Stomach (tissue), 9 donors: ENCODE measurements around the gene NCKAP5. TPM values are rescaled to one million over a fixed set of nuclear protein-coding genes. Genes with fewer than 3 reads are reported as not detected.
A peak's percentile ranks its signal among the peaks of the same experiment; 100 is the strongest.

Source experiments
- DNase-seq, 2 donors: peaks; one replicate each; pipeline versions ENCODE4 v3.0.0 to v3.0.0-alpha.2; 2013 to 2019
- H3K27ac ChIP-seq, 5 donors: fragments of 200-600 bp in 4 of 5; sonication (generic) in 4 of 5; one replicate each; pipeline ENCODE4 v1.5.1; 2013 to 2019; ENCODE audit warnings: mild to moderate bottlenecking in 1 of 5, moderate library complexity in 1 of 5
- H3K27me3 ChIP-seq, 3 donors: fragments of 200-600 bp; sonication (generic); one replicate each; pipeline ENCODE4 v1.5.1; 2017 to 2019; ENCODE audit warnings: mixed run types in 1 of 3
- H3K36me3 ChIP-seq, 4 donors: fragments of 200-600 bp; sonication (generic); 1 replicate in 3 of 4; 2 replicates in 1 of 4; pipeline ENCODE4 v1.5.1; 2016 to 2019
- H3K4me1 ChIP-seq, 4 donors: fragments of 200-600 bp; sonication (generic); one replicate each; pipeline ENCODE4 v1.5.1; 2016 to 2019
- H3K4me3 ChIP-seq, 4 donors: fragments of 200-600 bp; sonication (generic) in 3 of 4; one replicate each; pipeline ENCODE4 v1.5.1; 2016 to 2019; ENCODE audit warnings: mild to moderate bottlenecking in 1 of 4
- H3K9me3 ChIP-seq, 4 donors: fragments of 200-600 bp; sonication (generic); one replicate each; pipeline ENCODE4 v1.5.1; 2016 to 2019
- CTCF ChIP-seq, 7 experiments: fragments of 450-650 bp in 4 of 7; fragments of 200-600 bp in 3 of 7; sonication (generic) in 3 of 7; IDR thresholded peaks; one replicate each; pipeline ENCODE4 v1.5.1; 2016 to 2019; ENCODE audit warnings: antibody characterized with exemption in 7 of 7, control low read depth in 2 of 7, mild to moderate bottlenecking in 1 of 7
- EP300 ChIP-seq: sonication (generic); formaldehyde crosslinking; IDR thresholded peaks from one replicate; pipeline ENCODE4 v1.6.1; 2017; ENCODE audit warnings: antibody characterized with exemption
- POLR2A ChIP-seq, 4 donors: fragments of 450-650 bp; IDR thresholded peaks; one replicate each; pipeline ENCODE4 v1.6.1; 2016; ENCODE audit warnings: antibody characterized with exemption in 4 of 4, control low read depth in 2 of 4, mild to moderate bottlenecking in 1 of 4, moderate library complexity in 1 of 4
- POLR2AphosphoS5 ChIP-seq, 3 donors: sonication (generic); formaldehyde crosslinking; IDR thresholded peaks; one replicate each; pipeline ENCODE4 v1.6.1; 2016; ENCODE audit warnings: antibody characterized with exemption in 3 of 3
- WGBS, 5 donors: extraction: QIAGEN DNeasy Blood & Tissue Kit in 3 of 5; methylation state at CpG; one replicate each; pipeline versions ENCODE4 v1.1.5 to v1.1.7; 2013 to 2018; 5-methylcytosine and 5-hydroxymethylcytosine counted together
- intact Hi-C: fragments of 100-400 bp; cut with DNase I; formaldehyde crosslinking; loops from one replicate; pipeline ENCODE4 v1.15.1; 2023; ENCODE audit warnings: low total_unique reads
- polyA plus RNA-seq, 3 donors: library from polyadenylated mRNA; stranded (reverse); fragments of 200-250 nt; gene quantifications; one replicate each; pipeline ENCODE4 v1.2.3, GENCODE V29; 2013
- total RNA-seq, 5 donors: library from RNA; depleted of rRNA; stranded (reverse); fragments of >200 nt; gene quantifications; one replicate each; pipeline versions ENCODE4 v1.1.0 to v1.2.3, GENCODE V29; 2014 to 2016
- donor health status: healthy with polysubstance abuse.
- donor health status: Bipolar disorder and iron deficiency.
- donor health status: healthy.

The NCKAP5 gene
- total and polyA plus RNA-seq, 8 donors = 0.58 to 8.0 (median 1.6) TPM; not detected in 1

- no peak for DNase-seq
- H3K36me3 ChIP-seq = no peaks in the 10 kb centered on the region
- H3K4me1 ChIP-seq = no peaks in the 10 kb centered on the region
- intact Hi-C loops = loop anchor here (5.0 kb wide), 1 partner anchor 626 kb away; no protein-coding TSS in a partner anchor
- no peak for TF ChIP-seq POLR2AphosphoS5 (IDR thresholded peaks at IDR 0.05)
- no peak for TF ChIP-seq EP300
- no peak for TF ChIP-seq POLR2A (IDR thresholded peaks at IDR 0.05)
- no peak for TF ChIP-seq CTCF (IDR thresholded peaks at IDR 0.05)
- no peaks in the 10 kb centered on the region for H3K9me3 ChIP-seq
- H3K4me3 ChIP-seq = no peak overlapping the region
- H3K27ac ChIP-seq = no peak overlapping the region
- H3K27me3 ChIP-seq = peaks cover 0 to 3% (median 0%) of the 10 kb centered on the region in 3 donors
These were observed 395.0 kb downstream of the NCKAP5 start for GRCh38 chr2:133173224-133173623.

GRCh38 chr2:133171393-133172004, 396.8 kb downstream of the NCKAP5 start:
- DNase-seq = peak in 1 of 2 donors; percentile 83
- H3K27me3 ChIP-seq = peaks cover 0 to 3% (median 0%) of the 10 kb centered on the region in 3 donors
- H3K27ac ChIP-seq = no peak overlapping the region
- WGBS, 5 donors = 7 to 21% (median 13%) methylated on average over 3 of the region's 3 CpGs
- no peak overlapping the region for H3K4me3 ChIP-seq
- intact Hi-C loops = loop anchor here (5.0 kb wide), 1 partner anchor 624 kb away; no protein-coding TSS in a partner anchor
- no peaks in the 10 kb centered on the region for H3K9me3 ChIP-seq
- no peaks in the 10 kb centered on the region for H3K36me3 ChIP-seq
- no peaks in the 10 kb centered on the region for H3K4me1 ChIP-seq
- TF ChIP-seq CTCF (IDR thresholded peaks at IDR 0.05) (peak in 4 of 7 experiments; percentile 32 to 62 (median 58)), EP300 (no peak)

GRCh38 chr2:133169274-133169912, 398.9 kb downstream of the NCKAP5 start:
- no peaks in the 10 kb centered on the region for H3K36me3 ChIP-seq
- H3K27ac ChIP-seq = no peak overlapping the region
- H3K4me1 ChIP-seq = no peaks in the 10 kb centered on the region
- no peak overlapping the region for H3K4me3 ChIP-seq
- no peaks in the 10 kb centered on the region for H3K9me3 ChIP-seq
- TF ChIP-seq POLR2A (IDR thresholded peaks at IDR 0.05) (no peak), POLR2AphosphoS5 (IDR thresholded peaks at IDR 0.05) (no peak), EP300 (no peak)
- no peaks in the 10 kb centered on the region for H3K27me3 ChIP-seq
- intact Hi-C loops = no loop called here
- DNase-seq = no peak
- 51 to 72% (median 58%) methylated on average over 10 of the region's 10 CpGs for WGBS, 5 donors

- TF ChIP-seq EP300 (no peak), CTCF (IDR thresholded peaks at IDR 0.05) (no peak)
- DNase-seq = no peak
- Histone ChIP-seq H3K4me3 (no peak overlapping the region), H3K9me3 (no peaks in the 10 kb centered on the region), H3K27me3 (no peaks in the 10 kb centered on the region), H3K4me1 (no peaks in the 10 kb centered on the region), H3K36me3 (no peaks in the 10 kb centered on the region), H3K27ac (no peak overlapping the region)
- intact Hi-C loops = no loop called here
- WGBS, 5 donors = 86 to 93% (median 88%) methylated on average over 3 of the region's 3 CpGs
These were observed 400.3 kb downstream of the NCKAP5 start for GRCh38 chr2:133167990-133168389.

- Histone ChIP-seq H3K9me3 (no peaks in the 10 kb centered on the region), H3K36me3 (no peaks in the 10 kb centered on the region), H3K4me1 (no peaks in the 10 kb centered on the region), H3K27me3 (no peaks in the 10 kb centered on the region), H3K4me3 (no peak overlapping the region), H3K27ac (no peak overlapping the region)
- WGBS, 5 donors = 70 to 85% (median 84%) methylated on average over 3 of the region's 3 CpGs
- TF ChIP-seq CTCF (IDR thresholded peaks at IDR 0.05) (no peak), POLR2A (IDR thresholded peaks at IDR 0.05) (no peak), POLR2AphosphoS5 (IDR thresholded peaks at IDR 0.05) (no peak), EP300 (no peak)
- DNase-seq = no peak
- intact Hi-C loops = no loop called here
These were observed 401.0 kb downstream of the NCKAP5 start for GRCh38 chr2:133167223-133167622.
